ENCODE data around the gene LEFTY2. TPM values are rescaled to one million over a fixed set of nuclear protein-coding genes. Genes with fewer than 3 reads are reported as not detected.
A peak's percentile ranks its signal among the peaks of the same experiment; 100 is the strongest.
"Not testable (repeated sequence)": the region's sequence is repeated elsewhere in the genome, so short reads cannot be mapped to it uniquely, and the experiment has no call there.

The LEFTY2 gene
- total RNA-seq, 1 experiment from 2014 or later = not detected

DNA sequence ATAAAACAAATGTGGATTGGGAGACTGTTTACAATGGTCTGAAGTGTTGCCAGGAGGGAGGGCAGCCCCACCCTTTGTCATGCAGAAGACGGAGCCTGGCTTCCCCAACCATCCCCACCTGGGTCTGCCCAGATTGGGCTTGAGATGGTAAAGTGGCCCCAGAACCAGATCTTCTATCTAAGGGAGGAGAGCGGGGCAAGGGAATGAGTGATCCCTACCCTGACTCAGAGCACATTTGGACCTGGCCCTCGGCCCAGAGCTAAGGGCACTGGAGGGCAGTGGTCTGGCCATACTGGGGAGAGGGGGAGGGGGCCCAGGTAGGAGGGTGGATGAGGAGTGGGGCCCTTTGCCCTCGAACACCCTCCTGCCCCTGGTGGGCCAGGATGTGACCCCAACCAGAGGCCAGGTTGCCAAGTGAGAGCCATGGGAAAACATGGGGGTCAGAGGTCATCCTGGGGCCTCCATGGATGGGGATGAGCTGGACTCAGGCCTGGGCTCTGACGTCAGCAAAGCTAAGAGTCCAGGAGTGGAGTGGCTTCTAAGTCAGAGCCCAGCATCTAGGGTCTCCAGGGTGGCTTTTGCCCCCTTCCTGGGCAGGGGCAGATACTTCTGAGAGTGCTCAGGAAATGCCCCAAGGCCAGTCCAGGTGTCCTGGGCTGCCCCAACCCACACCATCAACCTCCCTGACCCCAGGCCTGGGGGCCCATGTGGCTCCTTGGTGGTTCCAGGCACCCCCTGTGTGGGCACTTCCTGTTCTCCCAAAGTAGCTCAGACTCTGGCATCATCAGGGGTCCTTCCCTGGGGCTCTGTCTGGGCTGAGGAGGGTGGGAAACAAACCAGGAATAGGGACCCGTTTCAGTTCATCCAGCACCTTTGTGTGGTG, 50.4 kb downstream of the LEFTY2 start:
- no peak for TF ChIP-seq CTCF (IDR thresholded peaks at IDR 0.05; ENCODE audit: unreplicated experiment)
- peaks cover 15% of the 10 kb centered on the region for H3K36me3 Mint-ChIP-seq (ENCODE audit: insufficient read depth, unreplicated experiment)
- CTCF ChIA-PET = interaction anchor here (1.2 kb wide), 1 partner anchor 19 kb away, joined by 4 read pairs; no protein-coding TSS in a partner anchor
- H3K27ac Mint-ChIP-seq (ENCODE audit: unreplicated experiment) = peak overlapping the region; percentile 72
- no peaks in the 10 kb centered on the region for H3K27me3 Mint-ChIP-seq (ENCODE audit: unreplicated experiment)
- BruUV-seq (replicated peaks) = no TSS peak
- H3K4me1 Mint-ChIP-seq (ENCODE audit: low read depth, unreplicated experiment) = peaks cover 43% of the 10 kb centered on the region
- no peaks in the 10 kb centered on the region for H3K9me3 Mint-ChIP-seq (ENCODE audit: low read depth, unreplicated experiment)
- DNase-seq = no peak
- intact Hi-C loops (cut with micrococcal nuclease; ENCODE audit: unreplicated experiment) = no loop called here
- no peak overlapping the region for H3K4me3 Mint-ChIP-seq (ENCODE audit: low read depth, unreplicated experiment)

DNA sequence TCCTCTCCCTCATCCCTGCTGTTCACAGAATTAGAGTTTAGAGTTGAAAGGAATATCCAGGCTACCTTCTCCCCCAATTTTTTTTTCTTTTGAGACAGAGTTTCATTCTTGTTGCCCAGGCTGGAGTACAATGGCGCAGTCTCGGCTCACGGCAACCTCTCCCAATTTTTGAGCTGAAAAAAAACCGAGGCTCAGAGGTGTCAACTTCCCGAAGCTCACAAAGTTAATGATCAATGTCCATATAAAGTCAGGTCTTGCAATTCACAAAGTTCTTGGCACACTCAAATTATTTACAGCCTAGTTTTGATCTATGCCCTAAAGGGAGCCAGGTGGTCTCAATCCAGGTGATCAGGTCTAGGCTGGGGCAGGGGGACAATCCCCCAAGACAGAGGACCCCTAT, 51.3 kb downstream of the LEFTY2 start:
- Mint-ChIP-seq H3K4me1 (ENCODE audit: low read depth, unreplicated experiment) (peaks cover 43% of the 10 kb centered on the region), H3K27me3 (ENCODE audit: unreplicated experiment) (no peaks in the 10 kb centered on the region), H3K4me3 (ENCODE audit: low read depth, unreplicated experiment) (no peak overlapping the region), H3K36me3 (ENCODE audit: insufficient read depth, unreplicated experiment) (peaks cover 15% of the 10 kb centered on the region), H3K27ac (ENCODE audit: unreplicated experiment) (peak overlapping the region; percentile 72), H3K9me3 (ENCODE audit: low read depth, unreplicated experiment) (no peaks in the 10 kb centered on the region)
- intact Hi-C loops (cut with micrococcal nuclease; ENCODE audit: unreplicated experiment) = no loop called here
- CTCF ChIA-PET = interaction anchor here (0.6 to 1.2 kb wide), 2 partner anchors 8 to 20 kb away, joined by 4 read pairs; no protein-coding TSS in a partner anchor
- no peak for DNase-seq
- BruUV-seq (replicated peaks) = no TSS peak
- TF ChIP-seq CTCF (IDR thresholded peaks at IDR 0.05; ENCODE audit: unreplicated experiment) = no peak

GRCh38 chr1:225888898-225889601, 52.0 kb downstream of the LEFTY2 start, which contains the start of gene LEFTY1:
TSS of gene LEFTY1 (minus strand) at chr1:225889146. CDS start at chr1:225889066, 80 bp downstream.
- Mint-ChIP-seq H3K4me1 (ENCODE audit: low read depth, unreplicated experiment) (peaks cover 47% of the 10 kb centered on the region), H3K27ac (ENCODE audit: unreplicated experiment) (peak within 1 kb of the TSS; percentile 72), H3K4me3 (ENCODE audit: low read depth, unreplicated experiment) (no peak within 1 kb of the TSS), H3K27me3 (ENCODE audit: unreplicated experiment) (no peaks in the 10 kb centered on the region), H3K36me3 (ENCODE audit: insufficient read depth, unreplicated experiment) (peaks cover 17% of the 10 kb centered on the region), H3K9me3 (ENCODE audit: low read depth, unreplicated experiment) (no peaks in the 10 kb centered on the region)
- TF ChIP-seq CTCF (IDR thresholded peaks at IDR 0.05; ENCODE audit: unreplicated experiment) = no peak
- no peak for DNase-seq
- intact Hi-C loops (cut with micrococcal nuclease; ENCODE audit: unreplicated experiment) = no loop called here
- no TSS peak for BruUV-seq (replicated peaks)
- CTCF ChIA-PET = interaction anchor here (0.5 to 1.2 kb wide), 6 partner anchors 7 to 446 kb away, joined by 3 to 4 read pairs (median 4); no protein-coding TSS in a partner anchor

- intact Hi-C loops (cut with micrococcal nuclease; ENCODE audit: unreplicated experiment) = no loop called here
- Mint-ChIP-seq H3K27me3 (ENCODE audit: unreplicated experiment) (no peaks in the 10 kb centered on the region), H3K36me3 (ENCODE audit: insufficient read depth, unreplicated experiment) (peaks cover 24% of the 10 kb centered on the region), H3K4me1 (ENCODE audit: low read depth, unreplicated experiment) (peaks cover 54% of the 10 kb centered on the region), H3K9me3 (ENCODE audit: low read depth, unreplicated experiment) (no peaks in the 10 kb centered on the region), H3K27ac (ENCODE audit: unreplicated experiment) (no peak overlapping the region), H3K4me3 (ENCODE audit: low read depth, unreplicated experiment) (no peak overlapping the region)
- DNase-seq = no peak
- no peak for TF ChIP-seq CTCF (IDR thresholded peaks at IDR 0.05; ENCODE audit: unreplicated experiment)
- no TSS peak for BruUV-seq (replicated peaks)
- CTCF ChIA-PET = interaction anchor here (0.5 to 0.7 kb wide), 4 partner anchors 23 to 446 kb away, joined by 3 to 4 read pairs (median 3); no protein-coding TSS in a partner anchor
These were observed 52.6 kb downstream of the LEFTY2 start for GRCh38 chr1:225888289-225888897.

DNA sequence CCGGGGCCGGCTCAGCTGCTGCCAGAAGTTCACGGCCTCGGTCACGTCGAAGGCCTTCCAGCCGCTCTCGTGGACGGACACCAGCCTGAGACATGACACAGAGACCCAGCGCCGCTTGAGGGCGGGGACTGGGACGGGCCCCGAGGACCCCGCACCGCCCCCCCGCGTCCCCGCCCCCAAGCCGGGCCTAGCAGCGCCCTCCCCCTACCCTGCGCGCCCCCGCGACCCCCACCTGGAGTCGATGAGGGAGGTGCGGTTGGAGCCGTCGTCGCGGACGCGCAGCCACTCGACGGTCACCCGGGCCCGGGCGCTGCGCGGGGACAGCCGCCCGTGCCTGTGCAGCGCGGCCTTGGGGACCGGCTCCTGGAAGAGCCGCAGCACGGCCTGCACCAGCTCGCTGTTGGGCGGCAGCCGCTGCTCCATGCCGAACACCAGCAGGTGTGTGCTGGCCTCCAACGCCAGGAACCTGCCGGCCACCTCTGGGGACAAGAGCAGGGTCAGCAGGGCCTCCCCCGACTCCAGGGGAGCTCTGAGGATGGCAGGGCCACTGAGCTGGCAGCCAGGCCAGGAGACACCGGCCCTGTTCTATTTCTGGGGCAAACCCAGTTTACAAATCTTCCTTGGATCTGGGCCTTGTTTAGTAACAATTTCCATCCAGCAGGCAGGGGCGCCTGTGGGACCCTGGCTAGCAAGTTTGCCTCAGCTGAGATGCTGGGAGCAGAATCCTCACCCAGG, 53.3 kb downstream of the LEFTY2 start:
- DNase-seq; H3K4me3 Mint-ChIP-seq (ENCODE audit: low read depth, unreplicated experiment); intact Hi-C loops (cut with micrococcal nuclease; ENCODE audit: unreplicated experiment); BruUV-seq (replicated peaks); H3K27me3 Mint-ChIP-seq (ENCODE audit: unreplicated experiment); H3K9me3 Mint-ChIP-seq (ENCODE audit: low read depth, unreplicated experiment); CTCF ChIA-PET; H3K27ac Mint-ChIP-seq (ENCODE audit: unreplicated experiment): not testable (repeated sequence)
- Mint-ChIP-seq H3K36me3 (ENCODE audit: insufficient read depth, unreplicated experiment) (peaks cover 31% of the 10 kb centered on the region), H3K4me1 (ENCODE audit: low read depth, unreplicated experiment) (peaks cover 56% of the 10 kb centered on the region)

Measured in Calu3 (cell line).